Neuron (in vitro differentiated cells): ENCODE results near the gene PPP2R3B.
A peak's percentile ranks its signal among the peaks of the same experiment; 100 is the strongest.
"Not testable (repeated sequence)": the region's sequence is repeated elsewhere in the genome, so short reads cannot be mapped to it uniquely, and the experiment has no call there.

ENCODE experiments used
- H2AFZ ChIP-seq: one replicate; pipeline ENCODE4 v1.6.1; 2013; ENCODE audit warnings: low read depth, mild to moderate bottlenecking, inconsistent platforms, low read length, moderate library complexity
- H3K27me3 ChIP-seq: one replicate; pipeline ENCODE4 v1.6.1; 2013; ENCODE audit warnings: low read length; ENCODE audit not compliant: insufficient read depth
- H3K36me3 ChIP-seq: one replicate; pipeline ENCODE4 v1.6.1; 2013; ENCODE audit warnings: low read length; ENCODE audit not compliant: insufficient read depth
- H3K4me1 ChIP-seq: one replicate; pipeline ENCODE4 v1.6.1; 2013; ENCODE audit warnings: low read length; ENCODE audit not compliant: insufficient read depth
- H3K4me3 ChIP-seq: 2 replicates; pipeline ENCODE4 v1.5.1; 2013; ENCODE audit warnings: mild to moderate bottlenecking, low read length, moderate library complexity
- H3K9me3 ChIP-seq: one replicate; pipeline ENCODE4 v1.6.1; 2013; ENCODE audit warnings: low read length

Gene PPP2R3B

GRCh38 chrX:332916-333610, 53.6 kb downstream of the PPP2R3B start:
- H3K36me3 ChIP-seq: peaks cover 32% of the 10 kb centered on the region
- no peak overlapping the region for H2AFZ ChIP-seq
- H3K9me3 ChIP-seq: peaks cover 20% of the 10 kb centered on the region
- no peak overlapping the region for H3K4me3 ChIP-seq
- H3K4me1 ChIP-seq: no peaks in the 10 kb centered on the region
- H3K27me3 ChIP-seq: no peaks in the 10 kb centered on the region

GRCh38 chrX:332496-332860, 54.2 kb downstream of the PPP2R3B start:
- Histone ChIP-seq H2AFZ (no peak overlapping the region), H3K4me3 (no peak overlapping the region), H3K4me1 (no peaks in the 10 kb centered on the region), H3K27me3 (no peaks in the 10 kb centered on the region), H3K36me3 (peaks cover 26% of the 10 kb centered on the region), H3K9me3 (peaks cover 16% of the 10 kb centered on the region)

DNA sequence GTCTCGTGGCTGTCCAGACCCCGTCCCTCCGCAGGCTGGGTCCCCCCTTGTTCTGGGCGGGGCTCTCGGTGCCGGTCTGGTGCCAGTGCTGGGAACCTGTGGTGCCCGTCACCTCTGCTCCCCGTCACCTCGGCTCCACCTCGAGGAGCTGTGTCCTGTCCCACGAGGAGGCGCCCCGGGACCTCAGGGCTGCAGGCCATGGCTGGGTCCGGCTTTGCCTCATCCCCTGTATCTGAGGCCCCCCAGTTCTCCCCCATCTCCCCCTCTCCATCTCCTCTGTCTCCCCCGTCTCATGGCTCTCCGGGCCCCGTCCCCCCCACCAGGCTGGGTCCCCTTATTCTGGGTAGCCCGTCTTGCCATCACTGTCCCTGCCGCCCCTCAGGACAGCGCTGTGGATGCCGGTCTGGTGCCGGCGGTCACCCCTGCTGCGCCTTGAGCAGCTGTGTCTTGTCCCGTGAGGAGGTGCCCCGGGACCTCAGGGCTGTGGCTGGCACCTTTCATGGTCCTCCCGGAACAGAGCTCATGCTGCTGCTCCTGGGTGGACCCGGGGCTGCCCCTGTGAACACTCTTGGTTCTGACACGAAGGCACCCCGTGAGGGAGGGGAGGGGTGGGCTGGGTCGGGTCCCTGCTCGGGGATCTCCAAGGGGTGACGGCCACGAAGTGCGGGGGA, 54.7 kb downstream of the PPP2R3B start:
- no peak overlapping the region for H3K4me3 ChIP-seq

DNA sequence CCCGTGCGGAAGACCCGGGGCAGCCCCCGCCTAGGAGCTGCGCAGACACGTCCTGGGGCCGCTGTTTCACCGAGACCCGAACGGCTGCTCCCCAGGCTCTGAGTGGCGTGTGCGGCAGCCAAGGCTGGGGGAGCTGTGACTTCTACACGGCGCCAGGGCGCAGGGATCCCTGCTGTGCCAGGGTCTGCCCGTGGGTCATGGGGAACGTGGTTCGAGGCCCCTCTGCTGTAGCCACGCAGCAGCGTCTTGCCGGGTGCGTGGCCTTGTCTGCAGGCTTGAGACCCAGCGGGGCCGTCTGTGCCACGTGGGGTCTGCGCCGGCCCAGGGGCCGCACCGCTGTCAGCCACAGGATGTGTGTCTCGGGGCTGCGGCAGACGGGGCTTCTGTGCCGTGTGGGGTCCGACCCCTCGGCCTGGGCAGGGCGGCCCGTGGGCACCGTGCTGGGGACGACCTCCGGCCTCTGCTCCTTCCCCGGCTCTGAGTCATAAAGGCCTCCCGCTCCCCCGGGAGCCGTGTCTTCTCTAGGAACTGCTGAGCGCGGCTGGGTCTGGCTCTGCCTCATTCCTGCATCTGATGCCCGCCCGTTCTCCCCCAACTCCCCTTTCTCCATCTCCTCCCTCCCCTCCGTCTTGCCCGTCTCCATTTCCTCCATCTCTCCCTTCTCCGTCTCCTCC, 55.4 kb downstream of the PPP2R3B start:
- H3K36me3 ChIP-seq: peaks cover 16% of the 10 kb centered on the region
- no peaks in the 10 kb centered on the region for H3K27me3 ChIP-seq
- no peak overlapping the region for H3K4me3 ChIP-seq
- H2AFZ ChIP-seq: no peak overlapping the region
- no peaks in the 10 kb centered on the region for H3K4me1 ChIP-seq
- H3K9me3 ChIP-seq: peaks cover 8% of the 10 kb centered on the region

More for the DNA sequence above, 54.7 kb downstream of the PPP2R3B start:
- no peaks in the 10 kb centered on the region for H3K4me1 ChIP-seq
- H3K27me3 ChIP-seq: no peaks in the 10 kb centered on the region
- H3K36me3 ChIP-seq: peaks cover 22% of the 10 kb centered on the region
- H2AFZ ChIP-seq: no peak overlapping the region
- H3K9me3 ChIP-seq: peaks cover 14% of the 10 kb centered on the region

GRCh38 chrX:330726-331150, 56.0 kb downstream of the PPP2R3B start:
- no peaks in the 10 kb centered on the region for H3K4me1 ChIP-seq
- H3K9me3 ChIP-seq: peaks cover 6% of the 10 kb centered on the region
- no peaks in the 10 kb centered on the region for H3K27me3 ChIP-seq
- H2AFZ ChIP-seq: no peak overlapping the region
- H3K36me3 ChIP-seq: peaks cover 12% of the 10 kb centered on the region
- H3K4me3 ChIP-seq: no peak overlapping the region

DNA sequence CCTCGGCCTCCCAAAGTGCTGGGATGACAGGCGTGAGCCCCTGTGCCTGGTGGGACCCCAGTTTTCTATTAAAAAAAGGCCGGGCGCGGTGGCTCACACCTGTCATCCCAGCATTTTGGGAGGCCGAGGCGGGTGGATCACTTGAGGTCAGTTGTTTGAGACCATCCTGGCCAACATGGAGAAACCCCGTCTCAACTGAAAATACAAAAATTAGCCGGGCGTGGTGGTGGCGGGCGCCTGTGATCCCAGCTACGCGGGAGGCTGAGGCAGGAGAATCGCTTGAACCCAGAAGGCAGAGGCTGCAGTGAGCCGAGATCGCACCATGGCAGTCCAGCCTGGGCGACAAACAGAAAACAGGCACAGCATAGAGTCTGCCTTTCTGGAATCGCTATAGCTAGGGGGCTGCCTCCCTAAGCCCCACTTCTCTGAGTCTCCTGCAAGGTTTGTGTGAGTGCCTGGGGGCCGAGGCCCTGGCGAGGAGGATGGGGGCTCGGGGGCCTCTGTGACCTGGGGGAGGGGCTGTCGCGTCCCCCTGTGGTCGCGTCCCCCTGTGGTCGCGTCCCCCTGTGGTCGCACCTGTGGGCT, 56.5 kb downstream of the PPP2R3B start:
- not testable (repeated sequence) for H3K4me1 ChIP-seq, H3K4me3 ChIP-seq
- peaks cover 11% of the 10 kb centered on the region for H3K36me3 ChIP-seq

DNA sequence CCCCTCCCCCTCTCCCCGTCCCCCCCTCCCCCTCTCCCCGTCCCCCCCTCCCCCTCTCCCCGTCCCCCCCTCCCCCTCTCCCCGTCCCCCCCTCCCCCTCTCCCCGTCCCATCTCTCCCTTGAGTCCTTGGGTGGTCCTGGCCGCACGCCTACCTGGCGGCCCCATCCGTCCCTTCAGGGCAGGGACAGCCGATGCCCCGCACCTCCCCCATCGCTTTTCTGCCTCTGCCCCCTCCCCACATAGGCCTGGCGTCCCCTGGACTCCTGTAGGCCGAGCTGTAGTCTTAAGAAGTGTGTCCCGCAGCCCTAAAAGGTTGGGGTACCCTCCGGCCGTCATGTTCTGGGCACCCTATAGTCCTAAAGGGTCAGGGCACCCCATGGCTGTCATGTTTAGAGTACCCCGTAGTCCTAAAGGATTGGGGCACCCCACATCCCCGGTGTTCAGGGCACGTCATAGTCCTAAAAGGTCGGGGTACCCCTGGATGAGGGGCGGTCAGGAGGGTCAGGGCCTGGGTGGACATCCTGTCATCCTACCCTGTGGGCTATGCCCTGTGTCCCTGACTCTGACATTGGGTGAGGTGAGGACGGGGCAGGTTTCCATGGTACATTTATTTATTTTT, 57.3 kb downstream of the PPP2R3B start:
- Histone ChIP-seq H3K36me3 (peaks cover 6% of the 10 kb centered on the region), H3K27me3 (no peaks in the 10 kb centered on the region), H3K4me3 (no peak overlapping the region), H3K9me3 (no peaks in the 10 kb centered on the region), H3K4me1 (no peaks in the 10 kb centered on the region), H2AFZ (no peak overlapping the region)

More for the DNA sequence above, 56.5 kb downstream of the PPP2R3B start:
- not testable (repeated sequence) for H2AFZ ChIP-seq, H3K9me3 ChIP-seq, H3K27me3 ChIP-seq

GRCh38 chrX:327660-328126, 59.0 kb downstream of the PPP2R3B start:
- H3K27me3 ChIP-seq: no peaks in the 10 kb centered on the region
- no peak overlapping the region for H3K4me3 ChIP-seq
- no peak overlapping the region for H2AFZ ChIP-seq
- H3K9me3 ChIP-seq: no peaks in the 10 kb centered on the region
- H3K36me3 ChIP-seq: no peaks in the 10 kb centered on the region
- H3K4me1 ChIP-seq: no peaks in the 10 kb centered on the region

GRCh38 chrX:324664-325063, 62.0 kb downstream of the PPP2R3B start:
- H3K36me3 ChIP-seq, H3K27me3 ChIP-seq: not testable (repeated sequence)

DNA sequence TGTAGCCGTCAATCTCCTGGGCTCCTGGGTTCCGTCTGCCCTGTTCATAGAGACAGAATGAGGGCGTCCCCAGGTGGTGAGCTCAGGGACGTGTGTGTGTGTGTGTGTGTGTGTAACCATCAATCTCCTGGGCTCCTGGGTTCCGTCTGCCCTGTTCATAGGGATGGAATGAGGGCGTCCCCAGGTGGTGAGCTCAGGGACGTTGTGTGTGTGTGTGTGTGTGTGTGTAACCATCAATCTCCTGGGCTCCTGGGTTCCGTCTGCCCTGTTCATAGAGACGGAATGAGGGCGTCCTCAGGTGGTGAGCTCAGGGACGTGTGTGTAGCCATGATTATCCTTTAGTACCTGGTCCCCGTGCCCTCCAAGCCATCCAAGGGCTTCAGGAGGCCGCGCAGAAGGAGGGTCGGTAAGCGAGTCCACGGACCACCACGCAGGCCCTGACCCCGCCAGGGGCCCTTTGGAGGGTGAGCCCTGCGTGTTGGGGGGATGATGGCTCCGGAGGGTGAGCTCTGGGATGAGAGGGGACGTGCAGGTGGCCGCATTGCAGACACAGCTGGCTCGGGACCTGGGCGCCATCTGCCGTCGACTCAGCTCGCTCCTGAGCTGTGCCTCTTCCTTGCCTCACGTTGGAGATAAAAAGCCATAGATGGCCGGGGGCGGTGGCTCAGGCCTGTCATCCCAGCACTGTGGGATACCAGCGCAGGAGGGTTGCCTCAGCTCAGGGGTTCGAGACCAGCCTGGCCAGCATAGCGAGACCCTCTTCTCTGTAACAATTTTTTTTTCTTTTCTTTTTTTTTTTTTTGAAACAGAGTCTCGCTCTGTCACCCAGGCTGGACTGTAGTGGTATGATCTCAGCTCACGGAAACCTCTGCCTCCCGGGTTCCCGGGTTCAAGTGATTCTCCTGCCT, 62.7 kb downstream of the PPP2R3B start:
- H3K36me3 ChIP-seq: no peaks in the 10 kb centered on the region
- peaks cover 8% of the 10 kb centered on the region for H3K4me1 ChIP-seq
- H3K9me3 ChIP-seq: no peaks in the 10 kb centered on the region
- H3K27me3 ChIP-seq: no peaks in the 10 kb centered on the region
- H2AFZ ChIP-seq: no peak overlapping the region
- no peak overlapping the region for H3K4me3 ChIP-seq

More at GRCh38 chrX:324664-325063, 62.0 kb downstream of the PPP2R3B start:
- H3K4me1 ChIP-seq, H2AFZ ChIP-seq, H3K4me3 ChIP-seq, H3K9me3 ChIP-seq: not testable (repeated sequence)

GRCh38 chrX:320126-320783, 66.5 kb downstream of the PPP2R3B start:
- Histone ChIP-seq H3K36me3 (peaks cover 9% of the 10 kb centered on the region), H3K4me1 (peaks cover 8% of the 10 kb centered on the region), H3K4me3 (peak overlapping the region; percentile 86), H3K9me3 (no peaks in the 10 kb centered on the region), H3K27me3 (no peaks in the 10 kb centered on the region), H2AFZ (no peak overlapping the region)
